GM12892 (cell line): ENCODE measurements around the gene THBS1.

Source experiments
- POLR2A ChIP-seq: IDR thresholded peaks from 2 replicates; pipeline ENCODE4 v1.6.1; 2011; ENCODE audit warnings: low read depth, low read length, control low read depth
- POLR2AphosphoS5 ChIP-seq: IDR thresholded peaks from 2 replicates; pipeline ENCODE4 v1.6.1; 2011; ENCODE audit warnings: low read depth, low read length, control low read depth
- TAF1 ChIP-seq: IDR thresholded peaks from 2 replicates; pipeline ENCODE4 v1.6.1; 2011; ENCODE audit warnings: low read depth, mild to moderate bottlenecking, control low read depth, low read length, borderline replicate concordance

DNA sequence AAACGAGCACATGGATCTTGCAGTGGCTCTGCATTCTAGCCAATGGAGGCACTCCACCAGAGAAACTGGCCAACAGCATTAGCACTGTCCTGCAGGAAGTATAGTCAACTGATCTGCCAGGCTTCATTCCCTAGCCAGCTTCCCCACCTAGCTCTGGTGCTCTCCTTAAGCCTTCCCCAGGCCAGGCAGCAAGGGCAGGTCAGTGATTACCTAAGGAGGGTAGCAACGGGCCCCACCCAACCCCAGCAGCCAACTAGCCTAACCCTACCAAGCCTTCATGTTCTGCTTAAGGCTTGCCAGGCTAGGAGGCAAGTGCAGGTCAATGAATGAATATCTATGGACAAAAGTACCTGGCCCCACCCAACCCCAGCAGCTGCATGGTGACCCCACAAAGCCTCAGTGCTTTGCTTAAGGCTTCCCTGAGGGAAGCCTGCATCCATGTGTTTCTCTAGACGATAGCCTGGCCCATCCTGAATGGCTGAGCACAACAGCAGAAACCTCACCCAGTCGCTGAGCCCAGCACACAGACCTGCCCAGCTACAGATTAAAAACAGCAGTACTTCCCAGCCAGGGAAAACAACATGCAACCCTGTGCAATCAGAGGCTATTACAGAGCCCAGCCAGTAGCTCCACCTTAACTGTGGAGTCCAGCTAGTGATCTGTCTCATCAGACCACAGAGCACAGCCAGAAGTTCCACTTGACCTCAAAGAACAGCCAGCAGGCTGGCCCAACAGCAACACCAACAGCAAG is 28.5 kb downstream of the THBS1 start:
- TF ChIP-seq POLR2A (no peak), POLR2AphosphoS5 (no peak), TAF1 (no peak)
